Colonic mucosa (tissue), 4 donors: ENCODE data around the gene IKZF3. TPM values are rescaled to one million over a fixed set of nuclear protein-coding genes. Genes with fewer than 3 reads are reported as not detected.

Experiments used
- DNase-seq: peaks from one replicate; pipeline ENCODE4 v3.0.0-alpha.2; 2020
- H3K27ac ChIP-seq: fragments of 200-600 bp; one replicate; pipeline ENCODE4 v1.8.0; 2021
- H3K27me3 ChIP-seq: fragments of 200-600 bp; one replicate; pipeline ENCODE4 v1.8.0; 2021
- H3K36me3 ChIP-seq: fragments of 200-600 bp; one replicate; pipeline ENCODE4 v1.8.0; 2021
- H3K4me1 ChIP-seq: fragments of 200-600 bp; one replicate; pipeline ENCODE4 v1.8.0; 2021; ENCODE audit warnings: mild to moderate bottlenecking
- H3K4me3 ChIP-seq: fragments of 200-600 bp; one replicate; pipeline ENCODE4 v1.8.0; 2021
- H3K9ac ChIP-seq, 2 donors: one replicate each; pipeline ENCODE4 v1.7.0; 2013; ENCODE audit warnings: control low read depth in 2 of 2, low read depth in 2 of 2, low read length in 2 of 2
- H3K9me3 ChIP-seq: fragments of 200-600 bp; one replicate; pipeline ENCODE4 v1.8.0; 2021
- CTCF ChIP-seq: fragments of 200-600 bp; IDR thresholded peaks from one replicate; pipeline ENCODE4 v1.8.0; 2022; ENCODE audit warnings: antibody characterized with exemption, mild to moderate bottlenecking
- intact Hi-C: fragments of 100-400 bp; cut with DNase I; formaldehyde crosslinking; loops from one replicate; pipeline ENCODE4 v1.14.1; 2022
- total RNA-seq, 2 donors: library from RNA; stranded (reverse); fragmentation: NEBNext Ultra II Directional in 1 of 2; extraction: Animal tissue kit (Norgen Biotek cat#: 25700) in 1 of 2; gene quantifications; one replicate each; pipeline ENCODE4 v1.2.1, GENCODE V29; 2021
- donor health status: healthy.
- donor health status: DM: no; HTN: no; CAD: no.
- donor health status: DM: no; HTN: no; CAD: no.

IKZF3 gene
- total RNA-seq, 2 donors from 2014 or later: 1.8 to 2.0 TPM

- Histone ChIP-seq H3K36me3 (no peaks in the 10 kb centered on the region), H3K4me1 (peaks cover 8% of the 10 kb centered on the region), H3K4me3 (no peak overlapping the region), H3K27ac (no peak overlapping the region), H3K27me3 (no peaks in the 10 kb centered on the region), H3K9me3 (no peaks in the 10 kb centered on the region), H3K9ac (no peak overlapping the region)
- DNase-seq: peak; percentile 32
- no peak for TF ChIP-seq CTCF
- intact Hi-C loops: no loop called here
Measured at GRCh38 chr17:39719563-39720355, 144.4 kb downstream of the IKZF3 start.

GRCh38 chr17:39717660-39718059 is 146.5 kb downstream of the IKZF3 start:
- DNase-seq: no peak
- H3K4me3 ChIP-seq: no peak overlapping the region
- no peaks in the 10 kb centered on the region for H3K9me3 ChIP-seq
- H3K27ac ChIP-seq: no peak overlapping the region
- H3K36me3 ChIP-seq: no peaks in the 10 kb centered on the region
- no peak overlapping the region for H3K9ac ChIP-seq
- H3K4me1 ChIP-seq: peaks cover 8% of the 10 kb centered on the region
- no peak for TF ChIP-seq CTCF
- intact Hi-C loops: no loop called here
- H3K27me3 ChIP-seq: no peaks in the 10 kb centered on the region

- Histone ChIP-seq H3K27ac (peak overlapping the region; percentile 86), H3K4me1 (peaks cover 8% of the 10 kb centered on the region), H3K36me3 (no peaks in the 10 kb centered on the region), H3K4me3 (no peak overlapping the region), H3K27me3 (no peaks in the 10 kb centered on the region), H3K9ac (peak overlapping the region; percentile 68 to 92), H3K9me3 (no peaks in the 10 kb centered on the region)
- no peak for TF ChIP-seq CTCF
- peak; percentile 86 for DNase-seq
- intact Hi-C loops: no loop called here
Measured at GRCh38 chr17:39716879-39717536, 147.1 kb downstream of the IKZF3 start.

- H3K27ac ChIP-seq: peak overlapping the region; percentile 86
- H3K27me3 ChIP-seq: no peaks in the 10 kb centered on the region
- intact Hi-C loops: no loop called here
- DNase-seq: peak; percentile 19
- no peaks in the 10 kb centered on the region for H3K9me3 ChIP-seq
- H3K9ac ChIP-seq: peak overlapping the region; percentile 68 to 92
- TF ChIP-seq CTCF: no peak
- H3K4me1 ChIP-seq: peaks cover 8% of the 10 kb centered on the region
- H3K4me3 ChIP-seq: no peak overlapping the region
- H3K36me3 ChIP-seq: no peaks in the 10 kb centered on the region
Measured at GRCh38 chr17:39716073-39716818, 147.9 kb downstream of the IKZF3 start.

- DNase-seq: no peak
- H3K27me3 ChIP-seq: no peaks in the 10 kb centered on the region
- no peak overlapping the region for H3K4me3 ChIP-seq
- H3K9ac ChIP-seq: peak overlapping the region; percentile 68 to 92
- no peak for TF ChIP-seq CTCF
- H3K27ac ChIP-seq: peak overlapping the region; percentile 86
- no peaks in the 10 kb centered on the region for H3K9me3 ChIP-seq
- H3K36me3 ChIP-seq: no peaks in the 10 kb centered on the region
- H3K4me1 ChIP-seq: peaks cover 8% of the 10 kb centered on the region
- intact Hi-C loops: no loop called here
Measured at GRCh38 chr17:39715375-39716072, 148.6 kb downstream of the IKZF3 start.
